Measurements from ENCODE around the gene SPAG5.
A peak's percentile ranks its signal among the peaks of the same experiment; 100 is the strongest.

Gene SPAG5, protein sequence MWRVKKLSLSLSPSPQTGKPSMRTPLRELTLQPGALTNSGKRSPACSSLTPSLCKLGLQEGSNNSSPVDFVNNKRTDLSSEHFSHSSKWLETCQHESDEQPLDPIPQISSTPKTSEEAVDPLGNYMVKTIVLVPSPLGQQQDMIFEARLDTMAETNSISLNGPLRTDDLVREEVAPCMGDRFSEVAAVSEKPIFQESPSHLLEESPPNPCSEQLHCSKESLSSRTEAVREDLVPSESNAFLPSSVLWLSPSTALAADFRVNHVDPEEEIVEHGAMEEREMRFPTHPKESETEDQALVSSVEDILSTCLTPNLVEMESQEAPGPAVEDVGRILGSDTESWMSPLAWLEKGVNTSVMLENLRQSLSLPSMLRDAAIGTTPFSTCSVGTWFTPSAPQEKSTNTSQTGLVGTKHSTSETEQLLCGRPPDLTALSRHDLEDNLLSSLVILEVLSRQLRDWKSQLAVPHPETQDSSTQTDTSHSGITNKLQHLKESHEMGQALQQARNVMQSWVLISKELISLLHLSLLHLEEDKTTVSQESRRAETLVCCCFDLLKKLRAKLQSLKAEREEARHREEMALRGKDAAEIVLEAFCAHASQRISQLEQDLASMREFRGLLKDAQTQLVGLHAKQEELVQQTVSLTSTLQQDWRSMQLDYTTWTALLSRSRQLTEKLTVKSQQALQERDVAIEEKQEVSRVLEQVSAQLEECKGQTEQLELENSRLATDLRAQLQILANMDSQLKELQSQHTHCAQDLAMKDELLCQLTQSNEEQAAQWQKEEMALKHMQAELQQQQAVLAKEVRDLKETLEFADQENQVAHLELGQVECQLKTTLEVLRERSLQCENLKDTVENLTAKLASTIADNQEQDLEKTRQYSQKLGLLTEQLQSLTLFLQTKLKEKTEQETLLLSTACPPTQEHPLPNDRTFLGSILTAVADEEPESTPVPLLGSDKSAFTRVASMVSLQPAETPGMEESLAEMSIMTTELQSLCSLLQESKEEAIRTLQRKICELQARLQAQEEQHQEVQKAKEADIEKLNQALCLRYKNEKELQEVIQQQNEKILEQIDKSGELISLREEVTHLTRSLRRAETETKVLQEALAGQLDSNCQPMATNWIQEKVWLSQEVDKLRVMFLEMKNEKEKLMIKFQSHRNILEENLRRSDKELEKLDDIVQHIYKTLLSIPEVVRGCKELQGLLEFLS

GRCh38 chr17:28598799-28599310, at the start of gene SPAG5:
TSS of gene SPAG5 (minus strand) at chr17:28599025. CDS start at chr17:28598946, 79 bp downstream.
- peak within 1 kb of the TSS; percentile 64 for H3K4me3 ChIP-seq (replicated peaks; ENCODE audit: low read depth, low read length)
- TF ChIP-seq, protein P1, sequence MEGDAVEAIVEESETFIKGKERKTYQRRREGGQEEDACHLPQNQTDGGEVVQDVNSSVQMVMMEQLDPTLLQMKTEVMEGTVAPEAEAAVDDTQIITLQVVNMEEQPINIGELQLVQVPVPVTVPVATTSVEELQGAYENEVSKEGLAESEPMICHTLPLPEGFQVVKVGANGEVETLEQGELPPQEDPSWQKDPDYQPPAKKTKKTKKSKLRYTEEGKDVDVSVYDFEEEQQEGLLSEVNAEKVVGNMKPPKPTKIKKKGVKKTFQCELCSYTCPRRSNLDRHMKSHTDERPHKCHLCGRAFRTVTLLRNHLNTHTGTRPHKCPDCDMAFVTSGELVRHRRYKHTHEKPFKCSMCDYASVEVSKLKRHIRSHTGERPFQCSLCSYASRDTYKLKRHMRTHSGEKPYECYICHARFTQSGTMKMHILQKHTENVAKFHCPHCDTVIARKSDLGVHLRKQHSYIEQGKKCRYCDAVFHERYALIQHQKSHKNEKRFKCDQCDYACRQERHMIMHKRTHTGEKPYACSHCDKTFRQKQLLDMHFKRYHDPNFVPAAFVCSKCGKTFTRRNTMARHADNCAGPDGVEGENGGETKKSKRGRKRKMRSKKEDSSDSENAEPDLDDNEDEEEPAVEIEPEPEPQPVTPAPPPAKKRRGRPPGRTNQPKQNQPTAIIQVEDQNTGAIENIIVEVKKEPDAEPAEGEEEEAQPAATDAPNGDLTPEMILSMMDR (IDR thresholded peaks at IDR 0.05; ENCODE audit: low read depth, low read length, missing control alignments) = no peak
- peak; percentile 75 for DNase-seq (ENCODE audit: extremely low read depth, low read depth)

GRCh38 chr17:28646039-28646754, 47.4 kb upstream of the SPAG5 start:
- TF ChIP-seq, protein P1 (IDR thresholded peaks at IDR 0.05; ENCODE audit: low read depth, low read length, missing control alignments) = no peak
- DNase-seq (ENCODE audit: extremely low read depth, low read depth) = no peak
- H3K4me3 ChIP-seq (replicated peaks; ENCODE audit: low read depth, low read length) = no peak overlapping the region

DNA sequence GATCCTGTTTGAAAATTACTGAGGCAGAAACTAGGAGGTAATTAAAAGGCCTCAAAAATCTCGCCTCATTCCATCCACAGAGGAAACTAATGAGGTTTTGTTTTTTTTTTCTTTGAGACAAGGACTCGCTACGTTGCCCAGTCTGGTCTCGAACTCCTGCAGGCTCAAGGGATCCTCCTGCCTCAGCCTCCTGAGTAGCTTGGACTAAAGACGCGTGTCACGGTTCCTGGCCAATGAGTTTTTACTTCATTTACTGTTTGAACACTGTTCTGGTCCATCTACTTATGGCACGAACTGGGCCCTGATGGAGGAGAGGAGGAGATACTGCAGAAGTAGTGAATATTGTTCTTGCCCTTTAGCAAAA, 46.7 kb upstream of the SPAG5 start:
- TF ChIP-seq, protein P1 (IDR thresholded peaks at IDR 0.05; ENCODE audit: low read depth, low read length, missing control alignments) = no peak
- no peak for DNase-seq (ENCODE audit: extremely low read depth, low read depth)
- H3K4me3 ChIP-seq (replicated peaks; ENCODE audit: low read depth, low read length) = peak overlapping the region; percentile 93

GRCh38 chr17:28644787-28645575, 46.2 kb upstream of the SPAG5 start, which contains the start of gene BLTP2:
TSS of gene BLTP2 (minus strand) at chr17:28645158. CDS start at chr17:28645056, 102 bp downstream.
- H3K4me3 ChIP-seq (replicated peaks; ENCODE audit: low read depth, low read length) = peak within 1 kb of the TSS; percentile 93
- TF ChIP-seq, protein P1 (IDR thresholded peaks at IDR 0.05; ENCODE audit: low read depth, low read length, missing control alignments) = no peak
- DNase-seq (ENCODE audit: extremely low read depth, low read depth) = peak; percentile 64

GRCh38 chr17:28643983-28644786, 45.4 kb upstream of the SPAG5 start:
- TF ChIP-seq, protein P1 (IDR thresholded peaks at IDR 0.05; ENCODE audit: low read depth, low read length, missing control alignments) = peak; percentile 38
- no peak for DNase-seq (ENCODE audit: extremely low read depth, low read depth)
- H3K4me3 ChIP-seq (replicated peaks; ENCODE audit: low read depth, low read length) = peak overlapping the region; percentile 93
